RPMI8226 (cell line): Measurements from ENCODE around the gene DENND1A.
"Not testable (repeated sequence)": the region's sequence is repeated elsewhere in the genome, so short reads cannot be mapped to it uniquely, and the experiment has no call there.

Experiments used
- DNase-seq: peaks from one replicate; pipeline ENCODE4 v3.0.0-alpha.2; 2015

DENND1A gene

DNA sequence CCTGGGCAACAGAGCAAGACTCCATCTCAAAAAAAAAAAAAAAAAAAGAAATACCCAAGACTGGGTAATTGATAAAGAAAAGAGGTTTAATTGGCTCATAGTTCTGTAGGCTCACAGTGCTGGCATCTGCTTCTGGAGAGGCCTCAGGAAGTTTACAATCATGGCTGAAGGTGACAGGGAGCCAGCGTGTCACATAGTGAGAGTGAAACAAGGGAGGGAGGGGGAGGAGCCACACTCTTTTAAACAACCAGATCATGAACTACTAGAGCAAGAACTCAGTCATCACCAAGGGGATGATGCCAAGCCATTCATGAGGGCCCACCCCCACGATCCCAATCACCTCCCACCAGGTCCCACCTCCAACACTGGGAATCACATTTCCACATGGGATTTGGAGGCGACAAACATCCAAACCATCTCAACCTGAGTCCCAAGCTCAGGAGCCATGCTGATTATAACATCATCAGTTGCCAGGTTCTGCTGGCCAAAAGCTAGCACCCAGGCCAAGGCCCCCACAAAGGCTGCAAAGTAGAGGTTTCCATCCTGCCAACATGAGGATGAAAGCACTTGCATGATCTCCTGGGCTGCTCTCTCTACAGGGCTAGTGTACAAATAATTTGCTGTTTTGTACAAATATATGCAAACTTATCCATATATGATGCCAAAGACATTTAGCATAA is 15.3 kb downstream of the DENND1A start:
- DNase-seq: no peak

DNA sequence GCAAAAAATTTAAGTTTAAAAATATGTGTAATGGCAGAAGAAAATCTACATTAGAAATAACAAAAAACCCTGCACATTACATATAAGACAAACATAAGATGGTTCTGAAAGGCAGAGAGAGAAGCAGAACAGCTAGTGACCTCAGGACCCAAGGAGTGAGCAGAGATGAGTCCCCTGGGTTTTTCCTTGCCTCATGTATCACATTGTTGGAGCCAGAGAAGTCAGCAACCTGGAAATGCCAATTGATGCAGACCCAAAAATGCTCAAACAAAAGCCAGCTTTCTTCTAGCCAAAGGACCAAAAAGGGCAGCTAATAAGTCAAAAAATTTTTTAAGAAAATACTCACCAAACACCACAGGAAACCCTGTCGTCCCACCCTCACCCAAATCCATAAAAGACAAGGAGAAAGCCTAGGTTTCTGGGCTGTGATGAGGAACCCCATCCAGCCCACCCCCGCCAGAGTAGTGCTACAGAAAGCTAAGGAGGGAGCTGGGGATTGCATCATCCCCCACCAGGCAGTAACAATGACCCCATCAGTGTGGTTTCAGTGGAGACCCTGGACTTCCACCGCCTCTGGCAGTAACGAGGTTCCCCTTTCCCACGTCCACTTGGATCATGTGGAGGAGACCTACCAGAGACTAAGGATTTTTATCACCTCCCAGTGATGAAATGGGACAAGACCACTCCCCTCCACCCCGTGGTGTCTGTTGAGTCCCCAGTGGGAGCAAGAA is 17.6 kb downstream of the DENND1A start:
- no peak for DNase-seq

DNA sequence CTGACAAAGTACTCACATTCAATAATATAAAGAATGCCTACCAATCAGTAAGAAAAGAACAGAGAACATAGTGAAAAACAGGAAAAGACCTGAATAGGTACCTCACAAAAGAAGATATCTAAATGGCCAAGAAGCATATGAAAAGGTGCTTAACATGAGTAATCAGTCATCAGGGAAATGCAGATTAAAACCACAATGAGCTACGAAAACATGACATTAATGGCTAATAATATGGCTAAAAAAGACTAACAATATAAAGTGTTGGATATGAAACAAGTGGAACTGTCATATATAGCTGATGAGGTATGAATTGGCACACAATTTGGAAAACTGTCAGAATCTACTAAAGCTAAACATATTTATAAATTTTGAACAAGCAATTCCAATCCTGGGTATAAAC is 18.9 kb downstream of the DENND1A start:
- DNase-seq: no peak

DNA sequence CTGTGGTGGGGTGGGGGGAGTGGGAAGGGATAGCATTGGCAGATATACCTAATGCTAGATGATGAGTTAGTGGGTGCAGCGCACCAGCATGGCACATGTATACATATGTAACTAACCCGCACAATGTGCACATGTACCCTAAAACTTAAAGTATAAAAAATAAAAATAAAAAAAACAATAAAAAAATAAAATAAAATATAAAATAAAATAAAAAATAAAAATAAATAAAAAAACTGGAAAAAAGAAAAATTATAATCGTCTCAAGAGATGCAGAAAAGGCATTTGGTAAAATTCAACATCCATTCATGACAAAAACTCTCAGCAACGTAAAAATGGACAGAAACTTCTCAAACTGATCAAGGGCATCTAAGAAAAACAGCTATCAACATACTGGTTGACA is 20.7 kb downstream of the DENND1A start:
- not testable (repeated sequence) for DNase-seq

DNA sequence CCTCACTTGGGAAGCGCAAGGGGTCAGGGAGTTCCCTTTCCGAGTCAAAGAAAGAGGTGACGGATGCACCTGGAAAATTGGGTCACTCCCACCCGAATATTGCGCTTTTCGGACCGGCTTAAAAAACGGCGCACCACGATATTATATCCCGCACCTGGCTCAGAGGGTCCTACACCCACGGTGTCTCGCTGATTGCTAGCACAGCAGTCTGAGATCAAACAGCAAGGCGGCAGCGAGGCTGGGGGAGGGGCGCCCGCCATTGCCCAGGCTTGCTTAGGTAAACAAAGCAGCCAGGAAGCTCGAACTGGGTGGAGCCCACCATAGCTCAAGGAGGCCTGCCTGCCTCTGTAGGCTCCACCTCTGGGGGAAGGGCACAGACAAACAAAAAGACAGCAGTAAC is 26.4 kb downstream of the DENND1A start:
- DNase-seq: not testable (repeated sequence)

DNA sequence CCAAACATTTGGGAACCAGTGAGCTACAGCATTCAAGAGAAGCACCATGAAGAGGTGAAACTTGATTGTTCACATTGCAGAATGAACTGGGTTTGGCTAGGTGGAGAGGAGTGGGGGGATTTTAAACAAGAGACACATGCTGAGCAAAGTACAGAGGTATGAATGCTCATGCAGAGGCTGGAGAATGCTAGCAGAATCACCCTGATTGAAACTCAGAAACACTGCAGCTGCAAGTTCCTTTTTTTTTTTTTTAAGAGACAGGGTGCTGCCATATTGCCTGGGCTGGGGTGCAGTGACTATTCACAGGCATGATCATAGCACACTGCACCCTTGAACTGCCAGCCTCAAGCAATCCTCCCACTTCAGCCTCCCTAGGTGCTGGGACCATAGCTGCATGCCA is 35.1 kb downstream of the DENND1A start:
- DNase-seq: no peak

DNA sequence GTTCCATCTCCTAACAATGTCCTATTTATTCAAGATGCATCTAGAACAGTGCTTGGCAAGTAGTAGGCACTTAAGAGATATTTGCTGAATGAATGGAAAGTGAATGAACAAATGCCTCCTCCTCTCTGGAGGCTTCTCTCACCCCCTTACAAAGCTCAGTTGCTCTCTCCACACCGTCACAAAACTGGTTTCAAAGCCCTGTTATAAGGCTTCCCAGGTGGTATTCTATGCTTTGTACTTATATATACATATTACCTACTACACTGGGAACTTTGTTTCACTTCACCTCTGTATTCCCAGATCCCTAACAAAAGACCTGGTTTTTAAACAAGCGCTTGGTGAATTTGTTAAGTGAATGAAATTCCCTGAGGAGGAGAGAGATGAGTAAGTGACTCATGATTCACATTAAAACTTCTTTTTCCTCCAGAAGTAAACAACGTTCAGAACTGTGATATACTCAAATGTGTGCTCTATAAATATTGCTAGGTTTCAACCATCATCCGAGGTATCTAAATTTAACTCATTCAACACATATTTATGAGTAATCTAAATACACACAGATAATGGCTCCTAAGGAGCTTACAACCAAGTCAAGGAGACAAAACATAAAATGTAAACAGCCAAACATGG is 36.0 kb downstream of the DENND1A start:
- no peak for DNase-seq

DNA sequence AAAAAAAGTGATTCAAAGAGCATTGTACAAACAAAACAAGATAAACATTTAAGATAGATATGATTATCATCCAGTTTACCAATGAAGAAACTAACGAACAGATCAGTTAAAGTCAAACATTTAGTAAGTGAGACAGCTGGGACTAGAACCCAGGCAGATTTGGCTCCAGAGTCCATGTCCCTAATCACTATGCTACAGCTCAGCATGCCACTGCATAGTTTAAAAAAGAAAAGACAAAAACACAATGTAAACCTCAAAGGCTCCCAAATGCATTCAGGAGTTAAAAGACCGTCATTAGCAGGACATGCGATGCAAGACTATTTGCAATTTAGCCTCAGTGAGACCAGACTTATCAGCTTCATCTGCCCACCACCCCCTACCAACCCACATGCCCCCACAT is 36.8 kb downstream of the DENND1A start:
- no peak for DNase-seq

DNA sequence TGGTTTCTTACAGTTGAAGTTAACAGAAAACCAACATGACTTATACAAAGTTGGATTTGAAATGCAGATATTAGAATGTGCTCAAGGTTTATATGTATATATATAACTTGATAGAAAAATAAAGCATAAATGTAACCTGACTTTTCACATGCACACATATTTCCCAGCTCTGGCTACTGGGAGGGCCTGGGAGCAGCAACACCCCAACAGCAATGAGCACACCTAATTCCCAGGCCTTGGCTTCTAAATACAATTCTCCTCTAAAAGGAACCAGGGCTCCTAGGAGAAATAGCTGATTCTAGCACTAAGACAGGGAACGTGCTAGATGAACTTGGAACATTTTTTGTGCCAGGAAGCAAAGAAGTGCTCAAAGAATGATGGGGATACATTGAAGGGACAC is 42.1 kb downstream of the DENND1A start:
- DNase-seq: no peak

DNA sequence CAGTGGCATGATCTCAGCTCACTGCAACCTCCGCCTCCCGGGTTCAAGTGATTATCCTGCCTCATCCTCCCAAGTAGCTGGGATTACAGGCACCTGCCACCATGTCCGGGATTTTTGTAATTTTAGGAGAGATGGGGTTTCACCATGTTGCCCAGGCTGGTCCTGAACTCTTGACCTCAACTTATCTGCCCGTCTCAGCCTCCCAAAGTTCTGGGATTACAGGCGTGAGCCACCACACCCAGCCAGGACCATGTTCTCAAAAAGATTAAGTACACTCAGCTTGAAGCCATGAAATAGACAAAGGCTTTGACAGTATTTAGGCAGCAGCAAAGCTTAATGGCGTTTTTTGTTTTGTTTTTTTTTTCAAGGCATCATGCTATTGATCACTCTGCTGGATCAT is 44.1 kb downstream of the DENND1A start:
- not testable (repeated sequence) for DNase-seq

DNA sequence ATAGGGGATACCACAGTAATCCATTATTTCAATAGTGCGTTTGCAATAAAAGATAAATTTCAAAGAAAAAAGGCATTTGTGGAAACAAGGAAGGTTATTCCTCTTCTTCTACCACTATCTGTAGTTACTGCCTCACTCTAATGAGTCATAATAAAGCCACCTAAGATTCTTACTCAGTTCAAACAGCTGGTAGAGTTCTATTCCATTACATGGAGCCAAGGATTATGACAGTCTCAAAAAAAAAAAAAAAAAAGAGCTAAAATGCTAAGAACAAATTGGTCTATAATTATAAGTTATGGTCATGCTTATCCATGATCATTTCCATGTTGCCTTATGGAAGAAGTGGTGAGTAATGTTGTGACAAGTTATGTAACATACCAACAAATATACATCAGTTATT is 46.3 kb downstream of the DENND1A start:
- DNase-seq: no peak

DNA sequence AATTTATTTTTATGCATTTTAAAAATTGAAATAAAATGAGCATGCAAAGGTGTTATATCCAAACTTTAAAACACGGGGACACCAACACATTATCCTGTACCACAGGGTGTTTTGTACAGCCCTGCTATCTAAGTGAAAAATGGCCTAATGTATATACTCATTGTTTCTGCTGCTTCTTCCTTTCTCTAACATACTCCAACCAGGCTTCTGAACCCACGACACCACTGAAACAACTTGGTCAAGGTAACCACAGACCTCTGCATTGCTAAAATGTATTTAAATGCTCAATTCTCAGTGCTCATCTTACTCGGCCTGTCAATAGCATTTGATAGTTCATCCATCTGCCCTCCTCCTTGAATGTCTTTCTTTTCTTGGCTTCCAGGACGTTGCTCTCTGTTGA is 48.3 kb downstream of the DENND1A start:
- no peak for DNase-seq

DNA sequence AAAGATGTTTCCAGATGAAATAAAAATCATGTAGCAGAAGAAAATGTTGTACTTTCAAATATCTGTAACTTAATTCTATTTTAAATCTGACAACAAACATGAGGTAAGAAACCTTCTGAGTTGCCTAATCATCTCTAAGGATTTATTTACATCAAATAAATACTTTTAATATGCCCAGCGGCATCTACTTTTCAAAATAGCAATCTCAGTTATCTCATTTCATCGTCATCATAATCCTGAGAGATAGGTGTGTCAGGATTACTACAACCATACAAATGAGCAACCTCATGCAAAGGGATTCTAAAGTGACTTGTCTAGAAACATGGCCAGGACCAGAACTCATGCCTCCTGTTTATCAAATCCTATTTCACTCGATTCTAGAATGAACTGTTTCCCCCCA is 49.5 kb downstream of the DENND1A start:
- no peak for DNase-seq

DNA sequence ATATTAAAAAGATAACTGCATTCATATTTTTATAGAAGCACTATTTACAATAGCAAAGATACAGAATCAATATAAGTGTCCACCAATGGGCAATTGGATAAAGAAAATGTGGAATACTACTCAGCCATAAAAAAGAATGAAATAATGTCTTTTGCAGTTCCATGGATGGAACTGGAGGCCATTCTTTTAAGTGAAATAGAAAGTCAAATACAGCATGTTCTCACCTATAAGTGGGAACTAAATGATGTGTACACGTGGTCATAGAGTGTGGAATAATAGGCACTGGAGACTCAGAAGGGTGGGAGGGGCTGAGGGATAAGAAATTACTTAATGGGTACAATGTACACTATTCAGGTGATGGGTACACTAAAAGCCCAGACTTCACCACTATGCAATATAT is 53.2 kb downstream of the DENND1A start:
- DNase-seq: no peak

DNA sequence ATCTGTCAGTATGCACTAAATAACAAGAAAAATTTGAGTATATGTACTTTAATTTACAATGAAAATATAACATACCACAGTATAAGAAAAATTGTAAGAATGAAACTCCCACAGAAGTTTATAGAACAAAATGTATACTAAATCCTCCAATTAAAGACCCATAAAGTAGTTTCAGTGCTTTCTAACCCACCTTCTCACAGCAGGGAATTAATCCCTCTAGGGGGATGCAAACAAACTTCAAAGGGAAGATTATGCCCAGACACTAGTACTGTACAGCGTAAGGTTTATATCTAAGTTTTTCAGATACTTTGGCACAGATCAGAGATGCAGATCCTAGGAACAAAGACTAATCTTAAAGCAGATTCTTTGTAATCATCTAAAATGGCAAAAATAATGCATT is 57.2 kb downstream of the DENND1A start:
- no peak for DNase-seq

DNA sequence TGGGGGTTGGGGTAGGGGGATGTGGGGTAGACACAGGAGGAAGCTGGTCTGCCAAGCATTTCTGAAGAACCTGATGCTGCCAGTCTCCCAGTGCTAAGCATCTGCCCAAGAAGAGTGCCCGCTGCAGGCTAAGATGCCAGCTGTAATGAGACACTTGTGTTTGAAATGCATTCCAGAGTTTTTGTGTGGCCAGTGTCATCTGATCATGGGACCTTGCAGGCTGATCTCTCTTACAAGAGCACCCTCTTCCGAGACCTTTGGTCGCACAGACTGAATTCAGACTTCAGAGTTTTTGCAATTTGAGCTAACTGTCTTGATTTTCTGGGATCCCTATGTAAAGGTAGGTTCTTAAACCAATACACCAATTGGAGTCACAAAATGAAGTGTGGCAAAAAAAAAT is 58.1 kb downstream of the DENND1A start:
- DNase-seq: no peak

DNA sequence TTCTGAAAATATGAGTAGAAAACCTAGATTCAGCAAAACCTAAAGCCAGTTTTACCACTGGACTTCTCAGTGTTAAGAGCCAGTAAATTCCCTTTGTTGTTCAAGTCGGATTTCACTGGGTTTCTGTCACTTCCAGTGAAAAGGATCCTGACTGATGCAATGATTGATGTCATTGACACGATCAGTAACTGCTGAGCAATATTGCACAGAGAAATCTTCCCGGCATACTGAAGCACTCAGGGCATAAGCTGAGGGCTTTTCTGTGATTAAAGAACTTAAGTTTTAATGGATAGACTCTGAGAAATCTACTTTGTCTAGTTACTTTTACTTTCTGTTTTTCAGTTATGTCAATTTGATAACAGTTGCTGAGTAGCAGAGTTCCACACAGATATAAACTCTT is 61.9 kb downstream of the DENND1A start:
- DNase-seq: no peak

DNA sequence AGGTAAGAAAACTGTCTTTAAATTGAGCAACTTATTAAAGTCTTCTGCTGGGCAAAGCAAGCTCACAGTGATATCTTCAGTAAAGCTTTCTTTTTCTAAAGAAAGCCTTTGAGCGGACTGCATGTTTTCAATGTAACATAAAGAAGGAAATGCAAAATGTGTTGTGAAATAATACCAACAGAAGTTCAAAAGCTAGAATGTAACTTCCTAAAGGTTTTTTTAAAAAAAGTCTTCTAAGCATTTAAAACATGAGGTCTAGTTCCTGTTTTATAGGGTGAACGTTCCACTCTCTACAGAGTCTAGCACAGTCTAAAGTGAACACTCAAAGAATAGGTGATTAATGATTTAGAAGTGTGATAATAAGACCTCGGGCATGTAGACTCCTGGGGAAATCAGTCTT is 62.9 kb downstream of the DENND1A start:
- no peak for DNase-seq

DNA sequence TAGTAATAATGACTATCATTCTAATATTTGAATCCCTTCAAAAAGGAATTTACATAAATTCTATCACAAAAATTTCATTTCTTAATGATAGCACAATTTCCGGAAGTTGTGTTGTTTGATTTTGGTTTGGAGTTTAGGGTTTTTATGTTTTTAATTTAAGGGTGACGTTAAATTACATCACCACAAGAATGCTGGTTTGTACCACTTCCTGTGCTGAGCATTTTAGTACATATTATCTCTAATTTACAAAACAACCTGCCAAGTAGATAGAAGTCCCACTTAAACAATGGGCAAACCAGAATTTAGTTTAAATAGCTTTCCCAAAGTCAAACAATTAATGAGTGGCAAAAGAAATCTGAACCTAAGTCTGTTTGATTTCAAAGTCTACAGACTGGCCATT is 63.4 kb downstream of the DENND1A start:
- DNase-seq: no peak

DNA sequence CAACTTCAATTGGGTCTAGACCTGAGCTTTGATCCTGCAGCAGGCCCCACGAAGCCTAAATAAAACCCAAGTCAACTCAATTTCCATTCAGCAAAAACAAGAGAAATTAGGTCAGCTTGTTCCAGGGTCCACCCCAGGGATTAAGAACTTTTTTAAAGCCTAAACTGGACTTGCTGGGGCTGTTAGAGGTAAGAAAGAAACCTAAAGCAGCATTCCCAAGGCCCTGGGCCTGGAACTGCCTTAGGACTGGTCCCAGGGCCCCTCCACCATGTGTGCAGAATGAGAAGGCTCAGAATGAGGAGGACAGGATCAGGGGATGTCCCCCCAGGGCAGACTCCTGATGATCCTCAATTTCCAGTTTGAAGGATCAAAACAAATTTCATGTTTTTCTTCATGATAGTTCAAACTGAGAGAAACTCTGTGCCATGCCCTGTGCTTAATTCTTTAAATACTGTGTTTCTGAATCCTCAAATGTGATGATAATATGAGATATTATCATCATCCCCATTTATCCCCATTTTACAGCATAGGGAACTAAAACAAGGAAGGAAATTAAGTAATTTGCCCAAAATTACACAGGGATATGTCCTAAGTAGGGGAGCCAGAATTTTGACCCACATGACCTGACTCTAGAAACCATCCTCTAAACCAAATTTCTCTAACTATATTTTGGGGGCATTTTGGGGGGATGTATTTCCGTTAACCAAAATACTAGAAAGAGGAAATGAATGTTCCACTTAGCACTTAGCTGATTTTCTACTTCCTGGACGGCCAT is 64.5 kb downstream of the DENND1A start:
- DNase-seq: no peak

DNA sequence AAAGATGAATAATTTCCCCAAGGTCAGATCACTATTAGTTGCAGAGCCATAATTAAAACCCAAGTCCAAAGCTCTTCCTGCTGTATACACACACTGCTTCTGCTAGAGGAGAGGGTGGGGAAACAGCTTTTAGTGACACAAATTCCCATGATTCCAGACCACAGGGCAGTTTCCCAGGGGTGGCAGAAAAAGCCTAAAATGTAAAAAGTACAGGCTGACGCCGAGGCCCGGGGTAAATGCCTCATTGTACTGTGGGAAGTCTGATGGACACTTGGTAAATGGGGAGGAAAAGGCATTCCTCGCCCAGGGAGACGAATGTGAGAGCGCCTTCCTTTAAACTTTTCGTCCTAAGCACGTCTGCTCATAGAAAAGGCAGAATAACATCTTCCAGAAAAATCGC is 65.7 kb downstream of the DENND1A start:
- no peak for DNase-seq

DNA sequence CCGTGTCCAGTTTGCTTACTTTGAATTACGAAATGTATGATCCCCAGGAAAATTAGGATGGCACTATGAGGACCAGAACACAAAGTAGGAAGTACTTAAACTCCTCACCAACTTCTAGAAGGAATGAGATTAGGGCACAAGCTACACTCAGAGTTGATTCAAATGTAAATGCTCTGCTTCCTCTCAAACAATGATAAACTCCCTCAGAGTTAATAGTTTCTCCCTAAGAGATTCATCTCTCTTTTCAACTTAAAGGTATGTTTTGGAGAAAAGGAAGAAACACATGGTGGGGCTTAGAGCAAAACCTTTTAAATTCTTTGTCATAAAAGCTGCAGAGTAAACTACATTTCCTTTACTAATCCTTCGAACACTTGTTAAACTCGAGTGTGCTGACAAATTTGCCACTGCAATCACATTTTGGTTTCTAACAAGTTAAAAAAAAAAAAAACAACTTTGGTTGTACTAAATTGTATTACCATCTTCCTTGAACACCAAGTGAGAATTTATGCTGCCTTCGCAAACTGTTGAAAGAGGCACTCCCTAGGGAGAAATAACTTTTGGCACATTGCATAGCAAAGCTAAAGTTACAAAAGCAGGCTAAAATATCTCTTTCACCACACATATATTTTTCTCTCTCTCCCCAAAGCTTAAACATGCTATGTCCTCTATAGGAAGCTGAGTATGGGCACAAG is 66.6 kb downstream of the DENND1A start:
- DNase-seq: no peak

DNA sequence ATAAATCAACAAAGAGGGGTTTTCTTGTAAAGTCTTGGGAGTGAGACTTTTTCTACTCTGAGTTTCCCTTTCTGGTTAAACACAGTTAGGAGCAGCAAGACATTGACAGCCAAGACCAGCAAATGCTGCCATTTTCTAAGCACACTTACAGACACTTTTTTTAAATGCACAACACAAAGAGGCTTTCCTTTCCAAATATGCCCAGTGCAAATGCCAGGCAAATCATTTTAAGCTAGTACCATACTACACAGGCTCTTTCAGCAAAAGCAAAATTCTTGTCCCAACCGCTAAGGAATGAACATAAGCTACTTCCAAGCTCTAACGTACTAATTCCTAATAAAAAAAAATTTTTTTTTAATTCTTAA is 68.2 kb downstream of the DENND1A start:
- no peak for DNase-seq
